Measurements from ENCODE around the gene NBEAL2.

Gene NBEAL2

GRCh38 chr3:47015151-47015550, 35.7 kb downstream of the NBEAL2 start:
- Histone ChIP-seq H3K79me2 (ENCODE audit: insufficient read depth, low read length) (no peaks in the 10 kb centered on the region), H3K4me2 (ENCODE audit: low read depth, low read length, poor library complexity, severe bottlenecking) (no peak overlapping the region), H3K27me3 (ENCODE audit: low read length) (no peaks in the 10 kb centered on the region), H2AFZ (ENCODE audit: low read depth, low read length, severe bottlenecking) (no peak overlapping the region), H3K4me3 (ENCODE audit: insufficient read depth, low read length, poor library complexity, severe bottlenecking) (no peak overlapping the region), H3K9ac (ENCODE audit: low read length) (no peak overlapping the region), H3K9me2 (replicated peaks; ENCODE audit: insufficient read depth, low read length) (no peaks in the 10 kb centered on the region), H3K27ac (ENCODE audit: low read depth, low read length) (no peak overlapping the region), H3F3A (ENCODE audit: insufficient read depth) (peaks cover 9% of the 10 kb centered on the region), H3K36me3 (ENCODE audit: low read length) (peaks cover 5% of the 10 kb centered on the region; the same call in 1 of the 2 replicates), H4K20me1 (ENCODE audit: low read depth, low read length) (no peaks in the 10 kb centered on the region), H3K9me3 (ENCODE audit: insufficient read depth, low read length) (no peaks in the 10 kb centered on the region)
- TF ChIP-seq CTCF (IDR thresholded peaks at IDR 0.05; ENCODE audit: insufficient read depth, low read length, poor library complexity, severe bottlenecking) (no peak), EZH2phosphoT487 (conservative IDR thresholded peaks at IDR 0.05; ENCODE audit: low read length) (no peak)

- Histone ChIP-seq H3K27me3 (ENCODE audit: low read length) (no peaks in the 10 kb centered on the region), H3K27ac (ENCODE audit: low read depth, low read length) (no peak overlapping the region), H3K79me2 (ENCODE audit: insufficient read depth, low read length) (no peaks in the 10 kb centered on the region; the same call in 1 of the 2 replicates), H3F3A (ENCODE audit: insufficient read depth) (peaks cover 7% of the 10 kb centered on the region), H4K20me1 (ENCODE audit: low read depth, low read length) (no peaks in the 10 kb centered on the region), H3K9me2 (replicated peaks; ENCODE audit: insufficient read depth, low read length) (no peaks in the 10 kb centered on the region), H3K4me3 (ENCODE audit: insufficient read depth, low read length, poor library complexity, severe bottlenecking) (no peak overlapping the region), H3K4me2 (ENCODE audit: low read depth, low read length, poor library complexity, severe bottlenecking) (no peak overlapping the region), H3K9ac (ENCODE audit: low read length) (no peak overlapping the region), H2AFZ (ENCODE audit: low read depth, low read length, severe bottlenecking) (no peak overlapping the region), H3K9me3 (ENCODE audit: insufficient read depth, low read length) (no peaks in the 10 kb centered on the region), H3K36me3 (ENCODE audit: low read length) (peaks cover 5% of the 10 kb centered on the region; the same call in 1 of the 2 replicates)
- TF ChIP-seq CTCF (IDR thresholded peaks at IDR 0.05; ENCODE audit: insufficient read depth, low read length, poor library complexity, severe bottlenecking) (no peak), EZH2phosphoT487 (conservative IDR thresholded peaks at IDR 0.05; ENCODE audit: low read length) (no peak)
Measured at GRCh38 chr3:47016086-47016933, 36.8 kb downstream of the NBEAL2 start.

GRCh38 chr3:47016934-47017435, 37.5 kb downstream of the NBEAL2 start:
- H3K27me3 ChIP-seq (ENCODE audit: low read length), result no peaks in the 10 kb centered on the region
- H3K4me2 ChIP-seq (ENCODE audit: low read depth, low read length, poor library complexity, severe bottlenecking), result no peak overlapping the region
- no peak overlapping the region for H3K9ac ChIP-seq (ENCODE audit: low read length)
- no peak overlapping the region for H3K27ac ChIP-seq (ENCODE audit: low read depth, low read length)
- no peaks in the 10 kb centered on the region for H4K20me1 ChIP-seq (ENCODE audit: low read depth, low read length)
- TF ChIP-seq EZH2phosphoT487 (conservative IDR thresholded peaks at IDR 0.05; ENCODE audit: low read length) (no peak), CTCF (IDR thresholded peaks at IDR 0.05; ENCODE audit: insufficient read depth, low read length, poor library complexity, severe bottlenecking) (no peak)
- no peak overlapping the region for H3K4me3 ChIP-seq (ENCODE audit: insufficient read depth, low read length, poor library complexity, severe bottlenecking)
- peaks cover under 1% of the 10 kb centered on the region; the same call in 1 of the 2 replicates for H3F3A ChIP-seq (ENCODE audit: insufficient read depth)
- H3K9me2 ChIP-seq (replicated peaks; ENCODE audit: insufficient read depth, low read length), result no peaks in the 10 kb centered on the region
- peaks cover 5% of the 10 kb centered on the region; the same call in 1 of the 2 replicates for H3K36me3 ChIP-seq (ENCODE audit: low read length)
- H2AFZ ChIP-seq (ENCODE audit: low read depth, low read length, severe bottlenecking), result no peak overlapping the region
- no peaks in the 10 kb centered on the region for H3K9me3 ChIP-seq (ENCODE audit: insufficient read depth, low read length)
- H3K79me2 ChIP-seq (ENCODE audit: insufficient read depth, low read length), result no peaks in the 10 kb centered on the region; the same call in 1 of the 2 replicates

All from SU-DHL-6 (cell line).